ENCODE measurements around the gene OR13C3.
"Not testable (repeated sequence)": the region's sequence is repeated elsewhere in the genome, so short reads cannot be mapped to it uniquely, and the experiment has no call there.

OR13C3 gene

GRCh38 chr9:104536756-104537155 is at the start of gene OR13C3:
Gene OR13C3, minus strand, starts transcription at chr9:104536856. Its CDS starts 133 bp downstream, at chr9:104536723.
- no peak for DNase-seq

GRCh38 chr9:104580562-104580961 is 43.9 kb upstream of the OR13C3 start:
- no peak for DNase-seq

DNA sequence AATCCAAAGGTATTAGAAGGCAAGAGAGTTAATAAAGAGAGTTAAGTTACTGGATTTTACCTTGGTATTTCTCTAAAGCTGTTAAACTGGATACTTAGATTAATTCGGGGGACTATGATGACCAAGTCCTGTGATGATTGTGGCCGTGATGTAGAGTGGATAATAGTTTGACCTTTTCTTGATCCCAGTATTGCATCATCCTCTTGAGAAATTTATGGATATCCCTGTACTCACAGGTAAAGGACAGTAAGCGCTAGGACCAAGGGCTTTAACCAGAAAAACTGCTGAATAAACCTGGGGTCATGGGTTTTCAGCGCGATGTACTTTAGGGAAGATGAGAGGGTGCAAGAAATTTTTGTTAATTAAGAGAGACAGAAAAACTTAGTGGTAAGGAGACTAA is 40.6 kb upstream of the OR13C3 start:
- DNase-seq: no peak

DNA sequence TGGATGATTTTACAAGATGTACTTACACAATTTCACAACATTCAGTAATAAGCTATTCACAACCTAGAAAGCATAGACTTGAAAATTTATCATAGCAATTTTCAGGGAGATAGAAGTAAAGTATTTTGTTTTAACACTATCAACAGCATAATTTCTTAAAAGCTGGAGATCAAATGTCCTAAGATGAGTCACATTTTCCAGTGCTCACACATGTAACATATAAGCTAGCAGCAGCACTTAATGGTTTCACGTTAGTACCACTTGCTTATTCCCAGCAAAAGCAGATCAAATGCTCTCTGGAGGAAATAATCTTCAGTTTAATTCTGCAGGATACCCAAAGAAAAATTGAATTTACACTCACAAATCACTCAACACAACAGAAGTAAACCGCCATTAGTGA is 38.8 kb upstream of the OR13C3 start:
- DNase-seq: no peak

GRCh38 chr9:104572612-104573011 is 36.0 kb upstream of the OR13C3 start:
- no peak for DNase-seq

- DNase-seq: no peak
These were observed 32.2 kb upstream of the OR13C3 start, which contains the start of gene OR13C8 for GRCh38 chr9:104568868-104569267. Gene OR13C8, plus strand, starts transcription at chr9:104569168. Its CDS starts 0 bp downstream, at chr9:104569168.

- no peak for DNase-seq
These were observed 27.7 kb upstream of the OR13C3 start for GRCh38 chr9:104564358-104564757.

GRCh38 chr9:104556830-104557634 is 20.4 kb upstream of the OR13C3 start:
- no peak for DNase-seq

DNA sequence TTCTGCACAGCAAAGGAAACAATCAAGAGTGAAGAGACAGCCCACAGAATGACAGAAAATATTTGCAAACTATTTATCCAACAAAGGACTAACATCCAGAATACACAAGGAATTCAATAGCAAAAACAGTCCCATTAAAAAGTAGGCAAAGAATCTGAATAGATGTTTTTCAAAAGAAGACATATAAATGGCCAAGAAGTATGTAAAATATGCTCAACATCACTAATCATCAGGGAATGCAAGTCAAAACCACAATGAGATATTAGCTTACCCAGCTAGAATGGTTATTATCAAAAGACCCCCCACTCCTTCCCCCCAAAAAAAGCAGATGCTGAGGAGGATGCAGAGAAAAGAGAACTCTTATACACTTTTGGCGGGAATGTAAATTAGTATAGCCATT is 18.9 kb upstream of the OR13C3 start:
- DNase-seq: no peak

GRCh38 chr9:104553261-104553660 is 16.6 kb upstream of the OR13C3 start:
- DNase-seq: no peak

GRCh38 chr9:104544644-104545043 is 8.0 kb upstream of the OR13C3 start:
- DNase-seq: no peak

DNA sequence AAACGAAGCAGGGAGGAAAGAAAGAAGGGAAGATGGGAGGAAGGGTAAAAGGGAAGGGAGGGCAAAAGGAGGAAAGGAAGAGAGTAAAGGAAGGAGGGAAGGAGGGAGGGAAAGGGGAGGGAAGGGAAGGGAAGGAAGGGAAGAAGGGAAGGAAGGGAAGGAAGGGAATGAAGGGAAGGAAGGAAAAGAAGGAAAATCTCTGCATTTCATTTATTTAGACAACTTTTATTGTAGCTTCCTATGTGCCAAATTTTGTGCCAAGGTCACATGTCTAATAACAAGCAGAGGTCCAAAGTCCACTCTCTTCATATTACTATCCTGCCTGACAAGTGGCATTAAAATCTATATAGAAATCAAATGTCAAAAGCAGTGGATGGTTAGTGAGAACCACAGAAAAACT is 2.6 kb upstream of the OR13C3 start:
- no peak for DNase-seq

GRCh38 chr9:104527109-104527508 is 9.5 kb downstream of the OR13C3 start, which contains the start of gene OR13C4:
Gene OR13C4, minus strand, starts transcription at chr9:104527209. Its CDS starts 0 bp downstream, at chr9:104527209.
- DNase-seq: no peak

DNA sequence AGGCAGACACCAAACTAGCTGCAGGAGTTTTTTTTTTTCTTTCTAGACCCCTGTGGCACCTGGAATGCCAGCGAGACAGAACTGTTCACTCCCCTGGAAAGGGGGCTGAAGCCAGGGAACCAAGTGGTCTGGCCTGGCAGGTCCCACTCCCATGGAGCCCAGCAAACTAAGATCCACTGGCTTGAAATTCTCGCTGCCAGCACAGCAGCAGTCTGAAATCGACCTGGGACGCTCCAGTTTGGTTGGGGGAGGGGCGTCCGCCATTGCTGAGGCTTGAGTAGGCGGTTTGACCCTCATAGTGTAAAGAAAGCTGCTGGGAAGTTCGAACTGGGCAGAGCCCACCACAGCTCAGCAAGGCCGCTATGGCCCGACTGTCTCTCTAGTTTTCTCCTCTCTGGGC is 16.4 kb downstream of the OR13C3 start:
- DNase-seq: not testable (repeated sequence)

DNA sequence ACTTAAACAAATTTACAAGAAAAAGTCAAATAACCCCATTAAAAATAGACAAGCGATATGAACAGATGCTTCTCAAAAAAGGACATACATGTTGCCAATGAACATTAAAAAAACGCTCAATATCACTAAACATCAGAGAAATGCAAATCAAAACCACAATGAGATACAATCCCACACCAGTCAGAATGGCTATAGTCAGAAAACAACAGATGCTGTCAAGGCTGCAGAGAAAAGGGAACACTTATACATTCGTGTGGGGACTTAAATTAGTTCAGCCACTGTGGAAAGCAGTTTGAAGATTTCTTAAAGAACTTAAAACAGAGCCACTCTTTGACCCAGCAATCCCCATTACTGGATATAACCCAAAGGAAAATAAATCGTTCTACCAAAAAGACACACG is 21.8 kb downstream of the OR13C3 start:
- DNase-seq: no peak

DNA sequence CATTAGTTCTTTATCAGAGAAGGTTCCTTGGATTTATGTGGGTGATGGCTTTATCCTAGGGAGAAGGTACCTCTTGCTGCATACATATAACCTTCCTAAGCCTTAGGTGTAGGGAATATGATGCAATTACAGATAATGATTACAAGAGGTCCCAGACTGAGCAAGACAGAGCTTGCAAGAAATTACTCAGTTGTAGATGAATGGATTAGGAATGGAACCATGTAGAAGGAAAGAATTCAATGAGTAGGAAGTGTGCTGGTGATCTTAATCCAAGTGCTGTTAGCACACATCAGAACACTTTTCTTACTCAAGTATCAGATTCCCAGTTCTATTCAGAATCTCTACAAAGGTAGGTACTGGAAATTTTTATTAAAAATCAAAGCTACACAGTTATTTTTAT is 30.1 kb downstream of the OR13C3 start:
- DNase-seq: no peak

DNA sequence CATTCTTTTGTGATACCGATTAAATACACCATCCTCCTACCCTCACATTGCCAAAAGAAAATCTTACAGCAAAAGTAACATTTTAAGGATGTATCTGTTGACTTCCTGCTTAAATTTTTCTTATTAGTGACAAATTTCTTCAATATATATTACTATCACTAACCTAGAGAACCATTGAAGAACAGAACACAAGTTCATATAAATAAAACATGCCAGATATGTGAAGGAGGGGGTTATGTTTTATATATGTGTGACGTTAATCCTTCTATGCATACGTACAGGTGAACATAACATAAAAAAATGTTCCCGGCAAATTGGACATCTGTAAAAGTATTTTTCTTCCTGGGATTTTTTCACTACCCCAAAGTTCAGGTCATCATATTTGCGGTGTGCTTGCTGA is 32.7 kb downstream of the OR13C3 start, which contains the start of gene OR13F1:
Gene OR13F1, plus strand, starts transcription at position 301 of the 400 bp plus-strand sequence. Its CDS starts 0 bp downstream, at position 301.
- DNase-seq: no peak

DNA sequence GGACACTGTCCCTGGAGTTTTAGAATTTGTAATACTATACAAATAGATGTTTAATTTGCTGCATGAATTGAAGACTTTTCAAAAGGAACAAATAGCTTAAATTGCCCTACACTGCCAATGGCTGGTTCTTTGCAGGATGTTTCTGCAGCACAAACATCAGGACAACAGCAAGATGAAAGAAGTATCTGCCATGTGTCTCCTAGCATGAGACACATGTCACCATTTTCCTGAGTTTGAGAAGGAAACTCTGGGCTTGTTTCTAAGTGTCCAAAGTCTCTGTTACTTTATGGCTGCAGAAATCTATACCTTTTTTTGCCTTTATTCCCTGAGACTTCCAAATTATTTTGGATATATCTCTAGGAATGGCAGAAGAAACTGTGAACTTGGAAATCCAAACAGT is 33.2 kb downstream of the OR13C3 start:
- DNase-seq: no peak

DNA sequence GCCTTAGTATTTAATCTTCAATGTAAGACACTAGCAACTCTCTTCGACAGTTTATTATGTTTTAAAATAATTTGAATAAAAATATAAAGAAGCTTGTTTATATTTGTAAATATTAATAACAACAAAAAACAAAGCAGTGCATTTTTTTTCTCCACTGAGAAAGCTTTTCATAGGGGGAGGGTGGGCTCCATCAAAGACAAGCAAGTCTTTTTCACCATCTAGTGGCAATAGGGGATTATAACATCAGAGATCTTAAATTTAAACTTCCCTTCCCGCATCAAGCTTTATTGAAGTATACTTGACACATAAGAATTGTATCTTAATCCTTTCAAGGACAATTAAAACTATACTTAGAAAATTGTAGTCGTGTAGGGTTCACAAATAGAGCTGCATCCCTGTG is 41.8 kb downstream of the OR13C3 start:
- DNase-seq: no peak
